B cell (primary cell): ENCODE measurements around the gene SH3BGR. TPM values are rescaled to one million over a fixed set of nuclear protein-coding genes. Genes with fewer than 3 reads are reported as not detected.

ENCODE experiments used
- ATAC-seq: fragments of 200-7000 bp; cut with Tn5 transposase; one replicate; pipeline ENCODE4 v1.10.0; 2021; ENCODE audit warnings: low read depth, mild to moderate bottlenecking, moderate number of reproducible peaks, moderate library complexity
- CTCF ChIA-PET: fragments of 350-600 bp; sonication (Branson Sonifier 250); formaldehyde crosslinking; loops from one replicate; lab custom pipeline; 2021; ENCODE audit warnings: antibody characterized with exemption, inconsistent platforms; lab: Charles Lee
- POLR2A ChIA-PET: fragments of 350-600 bp; sonication (Branson Sonifier 250); formaldehyde crosslinking; loops from one replicate; lab custom pipeline; 2021; ENCODE audit warnings: antibody characterized with exemption; lab: Charles Lee
- DNase-seq: peaks from one replicate; pipeline ENCODE4 v3.0.0; 2013
- H2AFZ ChIP-seq: 2 replicates; pipeline ENCODE4 v1.6.1; 2012; ENCODE audit warnings: mild to moderate bottlenecking, low read depth, low read length; ENCODE audit not compliant: insufficient read depth, poor library complexity, severe bottlenecking
- H3K27ac ChIP-seq, 2 donors: 1 replicate in 1 of 2; 2 replicates in 1 of 2; pipeline ENCODE4 v1.5.1; 2012 to 2013; ENCODE audit warnings: low read length in 2 of 2, mild to moderate bottlenecking in 2 of 2, moderate library complexity in 1 of 2
- H3K27me3 ChIP-seq, 4 experiments: fragments of 200-600 bp in 1 of 4; sonication (generic) in 1 of 4; replicated peaks in 1 of 4; 1 replicate in 2 of 4; 2 replicates in 2 of 4; pipeline versions ENCODE4 v1.6.1 to v1.7.0; 2013 to 2016; ENCODE audit warnings: low read length in 3 of 4, mild to moderate bottlenecking in 2 of 4, mixed read lengths in 1 of 4, moderate library complexity in 1 of 4; ENCODE audit not compliant: insufficient read depth in 4 of 4, control insufficient read depth in 3 of 4; ENCODE audit errors: control extremely low read depth in 1 of 4
- H3K36me3 ChIP-seq, 2 experiments: replicated peaks in 1 of 2; 1 replicate in 1 of 2; 2 replicates in 1 of 2; pipeline versions ENCODE4 v1.6.1 to v1.7.1; 2013; ENCODE audit warnings: low read length in 1 of 2; ENCODE audit not compliant: insufficient read depth in 2 of 2, control insufficient read depth in 1 of 2; ENCODE audit errors: control extremely low read depth in 1 of 2, extremely low read depth in 1 of 2
- H3K4me1 ChIP-seq, 2 donors: fragments of 200-600 bp in 1 of 2; sonication (generic) in 1 of 2; 1 replicate in 1 of 2; 2 replicates in 1 of 2; pipeline versions ENCODE4 v1.5.1 to v1.6.1; 2013 to 2017; ENCODE audit warnings: low read length in 2 of 2; ENCODE audit not compliant: control insufficient read depth in 2 of 2, insufficient read depth in 2 of 2
- H3K4me2 ChIP-seq: replicated peaks from 2 replicates; pipeline ENCODE3; 2012; ENCODE audit warnings: mild to moderate bottlenecking, low read depth, low read length; ENCODE audit not compliant: poor library complexity, severe bottlenecking
- H3K4me3 ChIP-seq, 5 experiments: fragments of 200-600 bp in 1 of 5; sonication (generic) in 1 of 5; 1 replicate in 3 of 5; 2 replicates in 2 of 5; pipeline versions ENCODE4 v1.5.1 to v1.7.0; 2011 to 2016; ENCODE audit warnings: low read length in 4 of 5, mild to moderate bottlenecking in 4 of 5, low read depth in 2 of 5, control low read depth in 1 of 5, moderate library complexity in 1 of 5; ENCODE audit not compliant: insufficient read depth in 1 of 5; ENCODE audit errors: control extremely low read depth in 1 of 5, extremely low read depth in 1 of 5
- H3K79me2 ChIP-seq: fragments of 200-600 bp; sonication (generic); one replicate; pipeline ENCODE4 v1.6.0; 2016; ENCODE audit warnings: low read length; ENCODE audit not compliant: control insufficient read depth, insufficient read depth
- H3K9ac ChIP-seq: fragments of 200-600 bp; sonication (generic); 2 replicates; pipeline ENCODE4 v1.6.1; 2017; ENCODE audit warnings: mild to moderate bottlenecking, low read length, moderate library complexity
- H3K9me3 ChIP-seq, 3 donors: one replicate each; pipeline versions ENCODE4 v1.6.1 to v1.7.1; 2013; ENCODE audit warnings: low read length in 2 of 3; ENCODE audit not compliant: control insufficient read depth in 2 of 3, insufficient read depth in 1 of 3; ENCODE audit errors: control extremely low read depth in 1 of 3
- H4K20me1 ChIP-seq: 2 replicates; pipeline ENCODE4 v1.6.0; 2012; ENCODE audit warnings: mild to moderate bottlenecking, low read length; ENCODE audit not compliant: insufficient read depth, control insufficient read depth, poor library complexity, severe bottlenecking
- H3K27ac Mint-ChIP-seq: one replicate; pipeline ENCODE4 v1.8.0; 2021; ENCODE audit warnings: mixed read lengths
- H3K27me3 Mint-ChIP-seq: one replicate; pipeline ENCODE4 v1.8.0; 2021; ENCODE audit warnings: mixed read lengths
- H3K4me1 Mint-ChIP-seq: one replicate; pipeline ENCODE4 v1.8.0; 2021; ENCODE audit warnings: mixed read lengths
- H3K4me3 Mint-ChIP-seq: one replicate; pipeline ENCODE4 v1.8.0; 2021; ENCODE audit warnings: mixed read lengths
- H3K9me3 Mint-ChIP-seq: one replicate; pipeline ENCODE4 v1.8.0; 2022; ENCODE audit warnings: mixed read lengths; ENCODE audit not compliant: insufficient read depth
- EZH2 ChIP-seq: IDR thresholded peaks from 2 replicates; pipeline ENCODE4 v1.6.1; 2012; ENCODE audit warnings: borderline replicate concordance, low read depth, mild to moderate bottlenecking, moderate library complexity, low read length; ENCODE audit not compliant: insufficient read depth, poor library complexity, severe bottlenecking
- WGBS: methylation state at CpG from one replicate; pipeline ENCODE4 v1.1.5; 2013; ENCODE audit warnings: missing lambda C conversion rate; ENCODE audit not compliant: insufficient coverage; 5-methylcytosine and 5-hydroxymethylcytosine counted together
- intact Hi-C: fragments of 100-400 bp; cut with micrococcal nuclease; formaldehyde crosslinking; loops from one replicate; pipeline ENCODE4 v1.10.0; 2022
- polyA plus RNA-seq: library from polyadenylated mRNA; depleted of rRNA; stranded (reverse); fragments of >200 nt; gene quantifications from 2 replicates; pipeline ENCODE4 v1.2.3, GENCODE V29; 2012
- total RNA-seq, 2 donors: library from RNA; stranded (reverse); fragments of 120-200 nt in 1 of 2; gene quantifications; 1 replicate in 1 of 2; 2 replicates in 1 of 2; pipeline versions ENCODE4 v1.2.3 to v1.2.4, GENCODE V29; 2013 to 2022
- TF ChIP-seq, protein P1 (sequence below): fragments of 200-600 bp; IDR thresholded peaks from one replicate; pipeline ENCODE4 v1.8.0; 2022; ENCODE audit warnings: antibody characterized with exemption, mild to moderate bottlenecking

Gene SH3BGR
- total and polyA plus RNA-seq, 2 donors (not counting 1 experiment from before 2014, with no cell fraction given) = 0.21 to 1.7 TPM

DNA sequence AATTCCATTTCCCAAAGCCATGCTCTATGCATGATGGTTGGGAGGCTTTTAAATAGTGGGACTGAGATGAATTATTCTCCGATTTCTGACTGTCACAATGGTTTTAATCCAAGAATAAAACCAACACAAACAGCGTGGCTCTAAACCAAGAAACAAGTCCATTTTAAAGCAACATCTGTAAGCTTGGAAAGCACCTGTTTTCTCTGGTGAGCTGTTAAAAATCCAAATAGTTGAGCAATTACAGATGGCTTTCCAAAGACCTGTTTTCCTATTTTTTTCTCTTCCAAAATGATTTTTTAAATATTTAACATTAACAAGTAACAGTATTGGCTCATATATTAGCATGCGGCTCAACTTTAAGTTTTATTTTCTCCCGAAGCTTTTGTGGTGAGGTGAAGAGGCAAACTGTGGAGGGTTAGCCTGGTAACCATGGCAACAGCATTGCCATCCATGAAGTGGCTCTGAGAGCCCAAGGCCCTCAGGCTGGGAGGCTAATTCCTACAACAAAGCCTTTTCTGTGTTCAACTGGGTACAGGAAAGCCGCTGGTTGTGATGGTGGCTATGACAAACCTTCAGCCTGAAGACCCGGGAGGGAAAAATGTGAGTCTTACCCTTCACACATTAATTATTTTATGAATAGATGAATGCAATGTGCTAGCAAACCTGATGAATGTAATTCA lies 104.3 kb downstream of the SH3BGR start:
- H3K4me1 ChIP-seq = no peaks in the 10 kb centered on the region
- peaks cover 0 to 3% (median 0%) of the 10 kb centered on the region in 3 donors for H3K9me3 ChIP-seq
- Mint-ChIP-seq H3K9me3 (peaks cover 2% of the 10 kb centered on the region), H3K27ac (no peak overlapping the region), H3K4me3 (no peak overlapping the region), H3K27me3 (no peaks in the 10 kb centered on the region), H3K4me1 (no peaks in the 10 kb centered on the region)
- TF ChIP-seq, protein P1, sequence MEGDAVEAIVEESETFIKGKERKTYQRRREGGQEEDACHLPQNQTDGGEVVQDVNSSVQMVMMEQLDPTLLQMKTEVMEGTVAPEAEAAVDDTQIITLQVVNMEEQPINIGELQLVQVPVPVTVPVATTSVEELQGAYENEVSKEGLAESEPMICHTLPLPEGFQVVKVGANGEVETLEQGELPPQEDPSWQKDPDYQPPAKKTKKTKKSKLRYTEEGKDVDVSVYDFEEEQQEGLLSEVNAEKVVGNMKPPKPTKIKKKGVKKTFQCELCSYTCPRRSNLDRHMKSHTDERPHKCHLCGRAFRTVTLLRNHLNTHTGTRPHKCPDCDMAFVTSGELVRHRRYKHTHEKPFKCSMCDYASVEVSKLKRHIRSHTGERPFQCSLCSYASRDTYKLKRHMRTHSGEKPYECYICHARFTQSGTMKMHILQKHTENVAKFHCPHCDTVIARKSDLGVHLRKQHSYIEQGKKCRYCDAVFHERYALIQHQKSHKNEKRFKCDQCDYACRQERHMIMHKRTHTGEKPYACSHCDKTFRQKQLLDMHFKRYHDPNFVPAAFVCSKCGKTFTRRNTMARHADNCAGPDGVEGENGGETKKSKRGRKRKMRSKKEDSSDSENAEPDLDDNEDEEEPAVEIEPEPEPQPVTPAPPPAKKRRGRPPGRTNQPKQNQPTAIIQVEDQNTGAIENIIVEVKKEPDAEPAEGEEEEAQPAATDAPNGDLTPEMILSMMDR = no peak
- TF ChIP-seq EZH2 = no peak
- POLR2A ChIA-PET = no interaction called here
- WGBS = no CpG with 5 or more reads among the region's 6 CpGs
- no peak overlapping the region for H3K9ac ChIP-seq
- no peak overlapping the region for H3K4me2 ChIP-seq
- no peaks in the 10 kb centered on the region for H3K27me3 ChIP-seq
- DNase-seq (no peak), ATAC-seq (no peak)
- no peaks in the 10 kb centered on the region for H3K79me2 ChIP-seq
- no peaks in the 10 kb centered on the region for H4K20me1 ChIP-seq
- intact Hi-C loops = no loop called here
- CTCF ChIA-PET = no interaction called here
- no peak overlapping the region for H3K27ac ChIP-seq
- H2AFZ ChIP-seq = no peak overlapping the region
- H3K4me3 ChIP-seq = no peak overlapping the region
- no peaks in the 10 kb centered on the region for H3K36me3 ChIP-seq

DNA sequence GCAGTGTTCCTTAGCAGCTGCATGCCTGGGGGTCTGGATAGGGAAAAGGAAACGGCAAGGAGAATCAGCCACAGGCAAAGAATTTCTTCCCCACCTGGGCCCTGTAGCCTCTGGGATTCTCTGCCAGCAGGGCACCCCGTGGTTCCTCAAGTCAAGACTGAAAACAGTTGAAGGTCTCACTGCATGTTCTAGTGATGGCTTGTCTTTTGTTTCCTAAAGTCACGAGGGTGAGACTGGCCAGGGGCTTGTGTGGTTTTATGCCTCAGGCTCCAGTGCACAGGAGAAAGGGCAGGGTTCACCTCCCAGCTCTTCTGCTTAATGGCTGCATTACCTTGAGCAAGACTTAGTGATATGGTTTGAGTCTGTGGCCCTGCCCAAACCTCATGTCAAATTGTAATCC lies 107.7 kb downstream of the SH3BGR start:
- intact Hi-C loops = no loop called here
- ChIA-PET POLR2A (no interaction called here), CTCF (no interaction called here)
- no peaks in the 10 kb centered on the region for H3K27me3 Mint-ChIP-seq
- no peaks in the 10 kb centered on the region for H3K4me1 Mint-ChIP-seq
- no peak overlapping the region for H3K4me3 Mint-ChIP-seq
- TF ChIP-seq EZH2 = no peak
- TF ChIP-seq, protein P1 = no peak
- Histone ChIP-seq H3K4me2 (no peak overlapping the region), H3K9me3 (peaks cover 0 to 3% (median 0%) of the 10 kb centered on the region in 3 donors), H4K20me1 (no peaks in the 10 kb centered on the region), H3K4me3 (no peak overlapping the region), H3K79me2 (no peaks in the 10 kb centered on the region), H3K27me3 (no peaks in the 10 kb centered on the region), H3K27ac (no peak overlapping the region), H3K36me3 (no peaks in the 10 kb centered on the region), H2AFZ (no peak overlapping the region), H3K4me1 (no peaks in the 10 kb centered on the region), H3K9ac (no peak overlapping the region)
- no peak overlapping the region for H3K27ac Mint-ChIP-seq
- ATAC-seq (no peak), DNase-seq (no peak)
- H3K9me3 Mint-ChIP-seq = peaks cover 2% of the 10 kb centered on the region
- 25% methylated on average over 3 of the region's 3 CpGs for WGBS
